HG03064 (cell line): ENCODE data around the gene PCK2.

Source experiments
- ATAC-seq: cut with Tn5 transposase; IDR thresholded peaks from one replicate; pipeline ENCODE4 v1.9.1; 2021; ENCODE audit warnings: low read depth; ENCODE audit not compliant: unreplicated experiment

Gene PCK2

GRCh38 chr14:24150061-24150460, 56.0 kb downstream of the PCK2 start:
- no peak for ATAC-seq

DNA sequence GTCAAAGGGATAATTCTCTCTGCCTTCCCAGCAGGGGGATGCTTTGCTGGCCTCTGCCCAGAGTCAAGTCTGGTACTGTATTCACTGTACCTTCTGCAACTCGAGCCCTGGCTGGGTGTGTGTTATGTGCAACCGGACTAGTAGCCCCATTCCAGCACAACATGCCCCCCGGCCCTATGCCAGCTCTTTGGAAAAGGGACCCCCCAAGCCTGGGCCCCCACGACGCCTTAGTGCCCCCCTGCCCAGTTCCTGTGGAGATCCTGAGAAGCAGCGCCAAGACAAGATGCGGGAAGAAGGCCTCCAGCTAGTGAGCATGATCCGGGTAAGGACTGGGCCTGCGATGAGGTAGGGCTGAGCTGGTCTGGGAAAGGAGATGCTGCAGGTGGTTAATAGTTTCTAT, 56.5 kb downstream of the PCK2 start:
- ATAC-seq = no peak

DNA sequence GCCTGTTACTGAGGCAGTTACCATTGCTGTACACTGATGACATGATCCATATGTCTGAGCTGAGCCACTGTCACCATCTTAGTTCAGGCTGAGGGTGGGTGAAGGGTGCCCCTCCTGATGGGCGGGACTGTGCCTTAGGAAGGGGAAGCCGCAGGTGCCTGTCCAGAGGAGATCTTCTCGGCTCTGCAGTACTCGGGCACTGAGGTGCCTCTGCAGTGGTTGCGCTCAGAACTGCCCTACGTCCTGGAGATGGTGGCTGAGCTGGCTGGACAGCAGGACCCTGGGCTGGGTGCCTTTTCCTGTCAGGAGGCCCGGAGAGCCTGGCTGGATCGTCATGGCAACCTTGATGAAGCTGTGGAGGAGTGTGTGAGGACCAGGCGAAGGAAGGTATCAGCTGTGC, 56.9 kb downstream of the PCK2 start:
- ATAC-seq = no peak

GRCh38 chr14:24151404-24152080, 57.4 kb downstream of the PCK2 start:
- ATAC-seq = no peak
